IMR-90 (cell line): ENCODE results near the gene FOXN3.

Source experiments
- BHLHE40 ChIP-seq: fragments of 150-350 bp; IDR thresholded peaks from 2 replicates; pipeline ENCODE4 v1.6.1; 2016; ENCODE audit warnings: mild to moderate bottlenecking, low read depth, low read length
- CEBPB ChIP-seq: IDR thresholded peaks from 2 replicates; pipeline ENCODE4 v1.6.1; 2012; ENCODE audit warnings: low read depth, low read length, improper control_type of control experiment
- FOS ChIP-seq: fragments of 150-350 bp; IDR thresholded peaks from 2 replicates; pipeline ENCODE4 v1.6.1; 2016; ENCODE audit warnings: low read depth, low read length
- MAFK ChIP-seq: IDR thresholded peaks from 2 replicates; pipeline ENCODE4 v1.6.1; 2012; ENCODE audit warnings: low read depth, low read length, improper control_type of control experiment
- MAZ ChIP-seq: IDR thresholded peaks from 2 replicates; pipeline ENCODE4 v1.6.1; 2012; ENCODE audit warnings: low read depth, mild to moderate bottlenecking, low read length, improper control_type of control experiment, moderate library complexity, borderline replicate concordance
- MXI1 ChIP-seq: IDR thresholded peaks from 2 replicates; pipeline ENCODE4 v1.6.1; 2012; ENCODE audit warnings: low read depth, mild to moderate bottlenecking, low read length, moderate library complexity, borderline replicate concordance
- POLR2A ChIP-seq: IDR thresholded peaks from 2 replicates; pipeline ENCODE4 v1.6.1; 2012; ENCODE audit warnings: mild to moderate bottlenecking, low read depth, low read length
- RAD21 ChIP-seq: IDR thresholded peaks from 2 replicates; pipeline ENCODE4 v1.6.1; 2012; ENCODE audit warnings: low read length, improper control_type of control experiment
- RFX5 ChIP-seq: IDR thresholded peaks from 2 replicates; pipeline ENCODE4 v1.8.0; 2012; ENCODE audit warnings: low read depth, mild to moderate bottlenecking, low read length, moderate library complexity
- SMC3 ChIP-seq: fragments of 150-350 bp; IDR thresholded peaks from 2 replicates; pipeline ENCODE4 v1.6.1; 2016; ENCODE audit warnings: low read depth, mild to moderate bottlenecking, antibody characterized with exemption, low read length, moderate library complexity
- TF ChIP-seq, protein P1 (sequence below): conservative IDR thresholded peaks from 2 replicates; pipeline ENCODE4 v1.5.1; 2012; ENCODE audit warnings: mild to moderate bottlenecking, low read depth, low read length, improper control_type of control experiment
- TF ChIP-seq, protein P2 (sequence below): fragments of 150-350 bp; IDR thresholded peaks from 2 replicates; pipeline ENCODE4 v1.6.1; 2016; ENCODE audit warnings: low read depth, mild to moderate bottlenecking, low read length, moderate library complexity, borderline replicate concordance
- TF ChIP-seq, protein P3 (sequence below): fragments of 150-350 bp; IDR thresholded peaks from 2 replicates; pipeline ENCODE4 v1.6.1; 2017; ENCODE audit warnings: mild to moderate bottlenecking, antibody characterized with exemption, low read length, low read depth

DNA sequence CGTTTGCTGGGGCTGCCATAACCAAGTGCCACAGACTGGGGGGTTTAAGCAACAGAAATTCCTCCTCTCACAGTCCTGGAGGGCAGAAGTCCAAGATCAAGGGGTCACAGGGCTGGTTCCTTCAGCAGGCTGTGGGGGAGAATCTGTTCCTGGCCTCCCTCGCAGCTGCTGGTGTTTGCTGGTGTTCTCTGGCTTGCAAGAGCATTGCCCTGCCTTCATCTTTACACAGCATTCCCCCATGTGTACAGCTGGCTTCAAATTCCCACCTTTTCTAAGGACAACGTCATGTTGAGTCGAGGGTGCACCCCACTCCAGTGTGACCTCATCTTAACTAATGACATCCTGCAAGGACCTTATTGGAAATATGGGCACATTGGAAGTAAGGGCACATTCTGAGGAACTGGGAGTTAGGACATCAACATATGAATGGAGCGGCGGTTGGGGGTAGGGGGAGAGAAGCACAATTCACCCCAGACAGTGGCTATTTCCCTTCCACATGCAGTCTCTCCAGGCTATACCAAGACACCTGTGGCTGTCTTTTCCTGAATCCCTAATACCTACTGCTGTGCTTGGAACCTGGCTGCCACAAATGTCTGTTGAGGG is 123.6 kb downstream of the FOXN3 start:
- TF ChIP-seq, protein P1, sequence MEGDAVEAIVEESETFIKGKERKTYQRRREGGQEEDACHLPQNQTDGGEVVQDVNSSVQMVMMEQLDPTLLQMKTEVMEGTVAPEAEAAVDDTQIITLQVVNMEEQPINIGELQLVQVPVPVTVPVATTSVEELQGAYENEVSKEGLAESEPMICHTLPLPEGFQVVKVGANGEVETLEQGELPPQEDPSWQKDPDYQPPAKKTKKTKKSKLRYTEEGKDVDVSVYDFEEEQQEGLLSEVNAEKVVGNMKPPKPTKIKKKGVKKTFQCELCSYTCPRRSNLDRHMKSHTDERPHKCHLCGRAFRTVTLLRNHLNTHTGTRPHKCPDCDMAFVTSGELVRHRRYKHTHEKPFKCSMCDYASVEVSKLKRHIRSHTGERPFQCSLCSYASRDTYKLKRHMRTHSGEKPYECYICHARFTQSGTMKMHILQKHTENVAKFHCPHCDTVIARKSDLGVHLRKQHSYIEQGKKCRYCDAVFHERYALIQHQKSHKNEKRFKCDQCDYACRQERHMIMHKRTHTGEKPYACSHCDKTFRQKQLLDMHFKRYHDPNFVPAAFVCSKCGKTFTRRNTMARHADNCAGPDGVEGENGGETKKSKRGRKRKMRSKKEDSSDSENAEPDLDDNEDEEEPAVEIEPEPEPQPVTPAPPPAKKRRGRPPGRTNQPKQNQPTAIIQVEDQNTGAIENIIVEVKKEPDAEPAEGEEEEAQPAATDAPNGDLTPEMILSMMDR, result no peak
- TF ChIP-seq POLR2A, result no peak
- no peak for TF ChIP-seq RAD21
- TF ChIP-seq FOS, result no peak
- no peak for TF ChIP-seq MAZ
- TF ChIP-seq MAFK, result no peak
- TF ChIP-seq, protein P2, sequence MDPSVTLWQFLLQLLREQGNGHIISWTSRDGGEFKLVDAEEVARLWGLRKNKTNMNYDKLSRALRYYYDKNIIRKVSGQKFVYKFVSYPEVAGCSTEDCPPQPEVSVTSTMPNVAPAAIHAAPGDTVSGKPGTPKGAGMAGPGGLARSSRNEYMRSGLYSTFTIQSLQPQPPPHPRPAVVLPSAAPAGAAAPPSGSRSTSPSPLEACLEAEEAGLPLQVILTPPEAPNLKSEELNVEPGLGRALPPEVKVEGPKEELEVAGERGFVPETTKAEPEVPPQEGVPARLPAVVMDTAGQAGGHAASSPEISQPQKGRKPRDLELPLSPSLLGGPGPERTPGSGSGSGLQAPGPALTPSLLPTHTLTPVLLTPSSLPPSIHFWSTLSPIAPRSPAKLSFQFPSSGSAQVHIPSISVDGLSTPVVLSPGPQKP, result no peak
- TF ChIP-seq BHLHE40, result no peak
- TF ChIP-seq, protein P3, sequence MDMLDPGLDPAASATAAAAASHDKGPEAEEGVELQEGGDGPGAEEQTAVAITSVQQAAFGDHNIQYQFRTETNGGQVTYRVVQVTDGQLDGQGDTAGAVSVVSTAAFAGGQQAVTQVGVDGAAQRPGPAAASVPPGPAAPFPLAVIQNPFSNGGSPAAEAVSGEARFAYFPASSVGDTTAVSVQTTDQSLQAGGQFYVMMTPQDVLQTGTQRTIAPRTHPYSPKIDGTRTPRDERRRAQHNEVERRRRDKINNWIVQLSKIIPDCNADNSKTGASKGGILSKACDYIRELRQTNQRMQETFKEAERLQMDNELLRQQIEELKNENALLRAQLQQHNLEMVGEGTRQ, result no peak
- no peak for TF ChIP-seq CEBPB
- TF ChIP-seq MXI1, result no peak
- TF ChIP-seq SMC3, result no peak
- no peak for TF ChIP-seq RFX5
